GM19324 (cell line): Measurements from ENCODE around the gene FAM187B.
"Not testable (repeated sequence)": the region's sequence is repeated elsewhere in the genome, so short reads cannot be mapped to it uniquely, and the experiment has no call there.

Experiments used
- ATAC-seq: cut with Tn5 transposase; IDR thresholded peaks from one replicate; pipeline ENCODE4 v1.9.1; 2021; ENCODE audit warnings: mild to moderate bottlenecking, moderate library complexity; ENCODE audit not compliant: unreplicated experiment, low FRiP score

FAM187B gene

GRCh38 chr19:35216016-35216832 lies 12.3 kb downstream of the FAM187B start:
- ATAC-seq = no peak

GRCh38 chr19:35214766-35215422 lies 13.6 kb downstream of the FAM187B start:
- no peak for ATAC-seq

GRCh38 chr19:35213663-35214632 lies 14.6 kb downstream of the FAM187B start:
- peak; percentile 72 for ATAC-seq

GRCh38 chr19:35212241-35212640 lies 16.3 kb downstream of the FAM187B start:
- ATAC-seq = no peak

GRCh38 chr19:35211545-35212230 lies 16.9 kb downstream of the FAM187B start:
- ATAC-seq = no peak

GRCh38 chr19:35209646-35210045 lies 18.9 kb downstream of the FAM187B start:
- no peak for ATAC-seq

GRCh38 chr19:35208121-35208520 lies 20.4 kb downstream of the FAM187B start:
- no peak for ATAC-seq

- ATAC-seq = no peak
Observed at GRCh38 chr19:35207391-35207871, 21.1 kb downstream of the FAM187B start.

GRCh38 chr19:35206855-35207254 lies 21.7 kb downstream of the FAM187B start:
- ATAC-seq = no peak

- ATAC-seq = no peak
Observed at GRCh38 chr19:35206379-35206778, 22.2 kb downstream of the FAM187B start.

GRCh38 chr19:35205733-35206323 lies 22.7 kb downstream of the FAM187B start:
- no peak for ATAC-seq

- peak; percentile 69 for ATAC-seq
Observed at GRCh38 chr19:35204799-35205732, 23.5 kb downstream of the FAM187B start.

GRCh38 chr19:35202722-35203688 lies 25.5 kb downstream of the FAM187B start:
- no peak for ATAC-seq

- ATAC-seq = no peak
Observed at GRCh38 chr19:35199481-35199880, 29.1 kb downstream of the FAM187B start.

GRCh38 chr19:35196861-35197260 lies 31.7 kb downstream of the FAM187B start:
- ATAC-seq = not testable (repeated sequence)

- ATAC-seq = no peak
Observed at GRCh38 chr19:35195830-35196229, 32.7 kb downstream of the FAM187B start.
